ENCODE measurements around the gene HNF1A. TPM values are rescaled to one million over a fixed set of nuclear protein-coding genes. Genes with fewer than 3 reads are reported as not detected.

Gene HNF1A
- total RNA-seq, 1 donor from 2014 or later: not detected

DNA sequence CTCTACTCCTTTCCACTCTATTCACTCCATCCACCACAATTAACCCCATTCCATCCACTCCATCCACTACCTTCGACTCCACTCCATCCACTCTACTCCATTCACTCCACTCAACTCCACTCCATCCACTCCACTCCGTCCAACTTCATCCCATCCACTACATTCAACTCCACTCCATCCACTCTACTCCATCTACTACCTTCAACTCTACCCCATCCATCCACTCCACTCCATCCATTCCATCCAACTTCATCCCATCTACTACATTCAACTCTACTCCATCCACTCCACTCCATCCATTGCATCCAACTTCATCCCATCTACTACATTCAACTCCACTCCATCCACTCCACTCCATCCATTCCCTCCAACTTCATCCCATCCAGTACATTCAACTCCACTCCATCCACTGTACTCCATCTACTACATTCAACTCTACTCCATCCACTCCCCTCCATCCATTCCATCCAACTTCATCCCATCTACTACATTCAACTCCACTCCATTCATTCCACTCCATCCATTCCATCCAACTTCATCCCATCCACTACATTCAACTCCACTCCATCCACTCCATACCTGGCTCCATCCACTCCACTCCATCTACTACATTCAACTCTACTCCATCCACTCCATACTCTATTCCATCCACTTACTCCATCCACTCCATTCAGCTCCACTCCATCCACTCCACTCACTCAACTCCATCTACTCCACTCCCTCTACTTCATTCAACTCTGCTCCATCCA is 16.4 kb downstream of the HNF1A start:
- Histone ChIP-seq H3K4me2 (no peak overlapping the region), H3K4me3 (no peak overlapping the region), H3K79me2 (ENCODE audit: low read depth) (no peaks in the 10 kb centered on the region), H3K27me3 (no peaks in the 10 kb centered on the region), H3K4me1 (no peaks in the 10 kb centered on the region), H3K27ac (no peak overlapping the region), H3F3A (ENCODE audit: low read depth) (no peaks in the 10 kb centered on the region), H3K36me3 (no peaks in the 10 kb centered on the region), H3K9me3 (ENCODE audit: low read depth) (no peaks in the 10 kb centered on the region), H2AFZ (replicated peaks) (no peak overlapping the region), H4K20me1 (ENCODE audit: low read depth) (no peaks in the 10 kb centered on the region), H3K9ac (no peak overlapping the region)
- peak overlapping the region; percentile 1 for H3K4me3 Mint-ChIP-seq
- H3K27ac Mint-ChIP-seq: no peak overlapping the region
- TF ChIP-seq CTCF (IDR thresholded peaks at IDR 0.05): no peak
- TF ChIP-seq EZH2phosphoT487 (IDR thresholded peaks at IDR 0.05): no peak
- peaks cover 14% of the 10 kb centered on the region for H3K27me3 Mint-ChIP-seq (ENCODE audit: insufficient read depth, low read depth)
- peaks cover 9% of the 10 kb centered on the region for H3K4me1 Mint-ChIP-seq
- H3K36me3 Mint-ChIP-seq: no peaks in the 10 kb centered on the region
- no peak for DNase-seq (ENCODE audit: low spot score)
- no peaks in the 10 kb centered on the region for H3K9me3 Mint-ChIP-seq

DNA sequence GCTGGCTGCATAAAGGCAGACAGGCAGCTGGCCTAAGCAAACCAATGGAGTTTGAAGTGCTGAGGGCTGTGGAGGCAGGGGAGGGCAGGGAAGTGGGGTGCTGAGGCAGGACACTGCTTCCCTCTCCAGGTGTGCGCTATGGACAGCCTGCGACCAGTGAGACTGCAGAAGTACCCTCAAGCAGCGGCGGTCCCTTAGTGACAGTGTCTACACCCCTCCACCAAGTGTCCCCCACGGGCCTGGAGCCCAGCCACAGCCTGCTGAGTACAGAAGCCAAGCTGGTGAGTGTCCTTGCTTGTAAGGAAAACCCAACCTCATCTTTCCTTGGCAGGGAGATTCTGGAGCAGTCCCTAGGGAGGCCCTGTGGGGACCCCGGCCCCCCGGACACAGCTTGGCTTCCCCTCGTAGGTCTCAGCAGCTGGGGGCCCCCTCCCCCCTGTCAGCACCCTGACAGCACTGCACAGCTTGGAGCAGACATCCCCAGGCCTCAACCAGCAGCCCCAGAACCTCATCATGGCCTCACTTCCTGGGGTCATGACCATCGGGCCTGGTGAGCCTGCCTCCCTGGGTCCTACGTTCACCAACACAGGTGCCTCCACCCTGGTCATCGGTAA is 17.9 kb downstream of the HNF1A start:
- Histone ChIP-seq H3K4me2 (no peak overlapping the region), H3K36me3 (no peaks in the 10 kb centered on the region), H3K4me1 (no peaks in the 10 kb centered on the region), H3K9ac (no peak overlapping the region), H3K27ac (no peak overlapping the region), H3K4me3 (no peak overlapping the region), H3F3A (ENCODE audit: low read depth) (no peaks in the 10 kb centered on the region), H3K9me3 (ENCODE audit: low read depth) (no peaks in the 10 kb centered on the region), H4K20me1 (ENCODE audit: low read depth) (no peaks in the 10 kb centered on the region), H3K27me3 (no peaks in the 10 kb centered on the region), H2AFZ (replicated peaks) (no peak overlapping the region), H3K79me2 (ENCODE audit: low read depth) (no peaks in the 10 kb centered on the region)
- Mint-ChIP-seq H3K27ac (no peak overlapping the region), H3K27me3 (ENCODE audit: insufficient read depth, low read depth) (peaks cover 12% of the 10 kb centered on the region), H3K36me3 (no peaks in the 10 kb centered on the region), H3K4me3 (no peak overlapping the region), H3K9me3 (no peaks in the 10 kb centered on the region), H3K4me1 (peaks cover 9% of the 10 kb centered on the region)
- no peak for TF ChIP-seq CTCF (IDR thresholded peaks at IDR 0.05)
- TF ChIP-seq EZH2 (IDR thresholded peaks at IDR 0.05): no peak
- no peak for TF ChIP-seq EZH2phosphoT487 (IDR thresholded peaks at IDR 0.05)
- DNase-seq (ENCODE audit: low spot score): no peak

DNA sequence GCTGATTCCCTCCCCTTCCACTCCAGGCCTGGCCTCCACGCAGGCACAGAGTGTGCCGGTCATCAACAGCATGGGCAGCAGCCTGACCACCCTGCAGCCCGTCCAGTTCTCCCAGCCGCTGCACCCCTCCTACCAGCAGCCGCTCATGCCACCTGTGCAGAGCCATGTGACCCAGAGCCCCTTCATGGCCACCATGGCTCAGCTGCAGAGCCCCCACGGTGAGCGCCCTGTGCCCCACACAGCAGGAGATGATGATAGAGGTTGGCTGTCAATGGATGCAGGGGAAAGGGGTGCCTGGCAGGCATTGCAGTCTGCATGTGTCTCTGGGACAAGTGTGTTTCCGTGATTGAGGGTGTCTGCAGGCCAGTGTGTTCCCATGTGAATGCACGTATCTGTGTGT is 19.1 kb downstream of the HNF1A start:
- H3K9me3 ChIP-seq (ENCODE audit: low read depth): no peaks in the 10 kb centered on the region
- Mint-ChIP-seq H3K4me1 (peaks cover 9% of the 10 kb centered on the region), H3K36me3 (no peaks in the 10 kb centered on the region), H3K27ac (no peak overlapping the region), H3K4me3 (peak overlapping the region; percentile 55), H3K9me3 (no peaks in the 10 kb centered on the region), H3K27me3 (ENCODE audit: insufficient read depth, low read depth) (peaks cover 12% of the 10 kb centered on the region)
- DNase-seq (ENCODE audit: low spot score): no peak
- no peaks in the 10 kb centered on the region for H3F3A ChIP-seq (ENCODE audit: low read depth)
- no peak overlapping the region for H3K27ac ChIP-seq
- H4K20me1 ChIP-seq (ENCODE audit: low read depth): no peaks in the 10 kb centered on the region
- H3K27me3 ChIP-seq: no peaks in the 10 kb centered on the region
- H3K4me1 ChIP-seq: no peaks in the 10 kb centered on the region
- no peaks in the 10 kb centered on the region for H3K36me3 ChIP-seq
- H2AFZ ChIP-seq (replicated peaks): no peak overlapping the region
- H3K4me2 ChIP-seq: no peak overlapping the region
- TF ChIP-seq EZH2 (IDR thresholded peaks at IDR 0.05) (no peak), CTCF (IDR thresholded peaks at IDR 0.05) (no peak), EZH2phosphoT487 (IDR thresholded peaks at IDR 0.05) (no peak)
- no peak overlapping the region for H3K9ac ChIP-seq
- no peak overlapping the region for H3K4me3 ChIP-seq
- H3K79me2 ChIP-seq (ENCODE audit: low read depth): no peaks in the 10 kb centered on the region

All from neural progenitor cell (in vitro differentiated cells).